CD14-positive monocyte (primary cell): ENCODE measurements around the gene SHISA3. TPM values are rescaled to one million over a fixed set of nuclear protein-coding genes. Genes with fewer than 3 reads are reported as not detected.

ENCODE experiments used
- DNase-seq, 3 donors: peaks; one replicate each; pipeline ENCODE4 v3.0.0-alpha.2; 2011 to 2022
- H2AFZ ChIP-seq: 2 replicates; pipeline ENCODE4 v1.6.0; 2012; ENCODE audit warnings: mild to moderate bottlenecking, low read depth, low read length, inconsistent platforms; ENCODE audit not compliant: insufficient read depth, poor library complexity, severe bottlenecking
- H3K27ac ChIP-seq, 2 donors: 1 replicate in 1 of 2; 2 replicates in 1 of 2; pipeline ENCODE4 v1.5.1; 2012 to 2013; ENCODE audit warnings: low read length in 2 of 2, control low read depth in 1 of 2, inconsistent platforms in 1 of 2, low read depth in 1 of 2, mild to moderate bottlenecking in 1 of 2
- H3K27me3 ChIP-seq, 2 donors: one replicate each; pipeline versions ENCODE4 v1.6.0 to v1.6.1; 2011 to 2013; ENCODE audit warnings: low read length in 2 of 2; ENCODE audit not compliant: control insufficient read depth in 2 of 2, insufficient read depth in 2 of 2
- H3K36me3 ChIP-seq, 2 donors: replicated peaks in 1 of 2; 1 replicate in 1 of 2; 2 replicates in 1 of 2; pipeline versions ENCODE4 v1.5.1 to v1.6.1; 2012 to 2013; ENCODE audit warnings: low read length in 2 of 2, control low read depth in 1 of 2, inconsistent platforms in 1 of 2, mild to moderate bottlenecking in 1 of 2; ENCODE audit not compliant: insufficient read depth in 2 of 2, control insufficient read depth in 1 of 2
- H3K4me1 ChIP-seq, 2 donors: 1 replicate in 1 of 2; 2 replicates in 1 of 2; pipeline versions ENCODE4 v1.5.1 to v1.6.1; 2012 to 2013; ENCODE audit warnings: low read length in 2 of 2, control low read depth in 1 of 2, inconsistent platforms in 1 of 2, mild to moderate bottlenecking in 1 of 2, moderate library complexity in 1 of 2; ENCODE audit not compliant: insufficient read depth in 2 of 2, control insufficient read depth in 1 of 2
- H3K4me2 ChIP-seq: replicated peaks from 2 replicates; pipeline ENCODE3; 2012; ENCODE audit warnings: low read length, moderate library complexity, mild to moderate bottlenecking; ENCODE audit not compliant: poor library complexity, severe bottlenecking; ENCODE audit errors: extremely low read depth
- H3K4me3 ChIP-seq, 3 experiments: fragments of 200-600 bp in 1 of 3; sonication (generic) in 1 of 3; replicated peaks in 1 of 3; 1 replicate in 2 of 3; 2 replicates in 1 of 3; pipeline ENCODE4 v1.5.1; 2011 to 2013; ENCODE audit warnings: low read length in 3 of 3, mild to moderate bottlenecking in 3 of 3, control low read depth in 2 of 3, low read depth in 2 of 3, inconsistent platforms in 1 of 3, moderate library complexity in 1 of 3
- H3K79me2 ChIP-seq: 2 replicates; pipeline ENCODE4 v1.6.0; 2012; ENCODE audit warnings: mild to moderate bottlenecking, control low read depth, inconsistent platforms, low read length, moderate library complexity; ENCODE audit not compliant: insufficient read depth
- H3K9ac ChIP-seq: 2 replicates; pipeline ENCODE4 v1.6.0; 2017; ENCODE audit warnings: low read length, mild to moderate bottlenecking; ENCODE audit not compliant: insufficient read depth, poor library complexity, severe bottlenecking
- H3K9me3 ChIP-seq, 2 donors: replicated peaks in 1 of 2; 1 replicate in 1 of 2; 2 replicates in 1 of 2; pipeline versions ENCODE4 v1.5.1 to v1.6.1; 2012 to 2013; ENCODE audit warnings: low read length in 2 of 2, control low read depth in 1 of 2; ENCODE audit not compliant: control insufficient read depth in 1 of 2, insufficient read depth in 1 of 2
- H4K20me1 ChIP-seq: 2 replicates; pipeline ENCODE4 v1.6.0; 2012; ENCODE audit warnings: mild to moderate bottlenecking, low read length, control low read depth, moderate library complexity; ENCODE audit not compliant: insufficient read depth
- H3K27ac Mint-ChIP-seq, 7 donors: one replicate each; pipeline ENCODE4 v1.8.0; 2020; ENCODE audit warnings: mild to moderate bottlenecking in 7 of 7, mixed read lengths in 7 of 7, moderate library complexity in 6 of 7, inconsistent platforms in 2 of 7
- H3K27me3 Mint-ChIP-seq, 3 donors: one replicate each; pipeline ENCODE4 v1.8.0; 2021 to 2022; ENCODE audit warnings: low read depth in 3 of 3, mild to moderate bottlenecking in 3 of 3, mixed read lengths in 3 of 3, moderate library complexity in 3 of 3, inconsistent platforms in 1 of 3
- H3K36me3 Mint-ChIP-seq, 2 donors: one replicate each; pipeline ENCODE4 v1.8.0; 2020; ENCODE audit warnings: mixed read lengths in 2 of 2, inconsistent platforms in 1 of 2, mild to moderate bottlenecking in 1 of 2
- H3K4me1 Mint-ChIP-seq: one replicate; pipeline ENCODE4 v1.8.0; 2020; ENCODE audit warnings: mild to moderate bottlenecking, mixed read lengths
- H3K4me3 Mint-ChIP-seq, 2 donors: one replicate each; pipeline ENCODE4 v1.8.0; 2020; ENCODE audit warnings: mild to moderate bottlenecking in 2 of 2, mixed read lengths in 2 of 2, moderate library complexity in 1 of 2
- H3K9me3 Mint-ChIP-seq, 7 donors: one replicate each; pipeline ENCODE4 v1.8.0; 2020 to 2022; ENCODE audit warnings: mixed read lengths in 7 of 7, mild to moderate bottlenecking in 6 of 7, moderate library complexity in 6 of 7, inconsistent platforms in 2 of 7
- WGBS: methylation state at CpG from one replicate; pipeline ENCODE4 v1.1.5; 2013; ENCODE audit warnings: missing lambda C conversion rate; ENCODE audit not compliant: insufficient coverage; 5-methylcytosine and 5-hydroxymethylcytosine counted together
- intact Hi-C, 2 donors: fragments of 100-400 bp; cut with micrococcal nuclease; formaldehyde crosslinking; loops; one replicate each; pipeline versions ENCODE4 v1.15.0 to v1.15.1; 2023
- polyA plus RNA-seq, 3 donors: library from polyadenylated mRNA; depleted of rRNA in 1 of 3; unstranded in 2 of 3; stranded (reverse) in 1 of 3; fragments of 300-500 nt in 2 of 3; fragments of >200 nt in 1 of 3; fragmentation: Illumina TruSeq in 2 of 3; gene quantifications; 1 replicate in 2 of 3; 2 replicates in 1 of 3; pipeline ENCODE4 v1.2.3, GENCODE V29; 2012 to 2021
- TF ChIP-seq, protein P1 (sequence below): fragments of 200-600 bp; IDR thresholded peaks from one replicate; pipeline ENCODE4 v1.8.0; 2022; ENCODE audit warnings: antibody characterized with exemption, mild to moderate bottlenecking

Gene SHISA3
- polyA plus RNA-seq, 3 donors, result not detected

- Histone ChIP-seq H3K9me3 (no peaks in the 10 kb centered on the region), H3K36me3 (no peaks in the 10 kb centered on the region), H3K4me1 (no peaks in the 10 kb centered on the region), H3K27me3 (no peaks in the 10 kb centered on the region), H3K27ac (no peak overlapping the region), H2AFZ (no peak overlapping the region), H3K4me3 (no peak overlapping the region), H4K20me1 (no peaks in the 10 kb centered on the region), H3K9ac (no peak overlapping the region), H3K4me2 (no peak overlapping the region), H3K79me2 (no peaks in the 10 kb centered on the region)
- H3K4me3 Mint-ChIP-seq, result no peak overlapping the region
- intact Hi-C loops, result no loop called here
- H3K27ac Mint-ChIP-seq, result no peak overlapping the region
- peaks cover 1 to 6% (median 4%) of the 10 kb centered on the region in 3 donors for H3K27me3 Mint-ChIP-seq
- TF ChIP-seq, protein P1, sequence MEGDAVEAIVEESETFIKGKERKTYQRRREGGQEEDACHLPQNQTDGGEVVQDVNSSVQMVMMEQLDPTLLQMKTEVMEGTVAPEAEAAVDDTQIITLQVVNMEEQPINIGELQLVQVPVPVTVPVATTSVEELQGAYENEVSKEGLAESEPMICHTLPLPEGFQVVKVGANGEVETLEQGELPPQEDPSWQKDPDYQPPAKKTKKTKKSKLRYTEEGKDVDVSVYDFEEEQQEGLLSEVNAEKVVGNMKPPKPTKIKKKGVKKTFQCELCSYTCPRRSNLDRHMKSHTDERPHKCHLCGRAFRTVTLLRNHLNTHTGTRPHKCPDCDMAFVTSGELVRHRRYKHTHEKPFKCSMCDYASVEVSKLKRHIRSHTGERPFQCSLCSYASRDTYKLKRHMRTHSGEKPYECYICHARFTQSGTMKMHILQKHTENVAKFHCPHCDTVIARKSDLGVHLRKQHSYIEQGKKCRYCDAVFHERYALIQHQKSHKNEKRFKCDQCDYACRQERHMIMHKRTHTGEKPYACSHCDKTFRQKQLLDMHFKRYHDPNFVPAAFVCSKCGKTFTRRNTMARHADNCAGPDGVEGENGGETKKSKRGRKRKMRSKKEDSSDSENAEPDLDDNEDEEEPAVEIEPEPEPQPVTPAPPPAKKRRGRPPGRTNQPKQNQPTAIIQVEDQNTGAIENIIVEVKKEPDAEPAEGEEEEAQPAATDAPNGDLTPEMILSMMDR, result no peak
- no peaks in the 10 kb centered on the region for H3K4me1 Mint-ChIP-seq
- WGBS, result no CpG with 5 or more reads among the region's 1 CpG
- peaks cover 0 to 4% (median 2%) of the 10 kb centered on the region in 7 donors for H3K9me3 Mint-ChIP-seq
- H3K36me3 Mint-ChIP-seq, result no peaks in the 10 kb centered on the region
- DNase-seq, result no peak
Measured at GRCh38 chr4:42366959-42367358, 30.3 kb upstream of the SHISA3 start.

DNA sequence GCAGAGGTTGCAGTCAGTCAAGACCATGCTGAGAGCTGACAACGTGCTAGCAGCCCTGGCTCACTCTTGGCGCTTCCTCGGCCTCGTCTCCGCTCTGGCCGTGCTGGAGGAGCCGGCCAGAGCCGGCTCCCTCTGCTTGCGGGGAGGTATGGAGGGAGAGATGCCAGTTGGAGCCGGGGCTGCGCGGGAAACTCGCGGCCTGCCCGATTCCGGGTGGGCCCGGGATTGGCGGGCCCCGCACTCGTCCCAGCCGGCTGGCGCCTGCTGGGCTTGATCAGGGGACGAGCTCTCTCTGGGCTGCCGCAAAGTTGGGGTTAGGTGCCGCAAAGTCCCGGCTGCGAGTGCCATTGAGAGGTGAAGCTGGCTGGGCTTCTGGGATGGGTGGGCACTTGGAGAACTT is 27.8 kb upstream of the SHISA3 start:
- no peak for DNase-seq
- H3K27me3 Mint-ChIP-seq, result peaks cover 1 to 6% (median 6%) of the 10 kb centered on the region in 3 donors
- Histone ChIP-seq H2AFZ (no peak overlapping the region), H3K4me2 (no peak overlapping the region), H3K4me3 (no peak overlapping the region), H3K9ac (no peak overlapping the region), H3K36me3 (no peaks in the 10 kb centered on the region), H3K79me2 (no peaks in the 10 kb centered on the region), H3K27me3 (no peaks in the 10 kb centered on the region), H3K9me3 (no peaks in the 10 kb centered on the region), H3K4me1 (no peaks in the 10 kb centered on the region), H3K27ac (no peak overlapping the region), H4K20me1 (no peaks in the 10 kb centered on the region)
- intact Hi-C loops, result no loop called here
- peaks cover 0 to 6% (median 3%) of the 10 kb centered on the region in 7 donors for H3K9me3 Mint-ChIP-seq
- no peak overlapping the region for H3K4me3 Mint-ChIP-seq
- no peaks in the 10 kb centered on the region for H3K36me3 Mint-ChIP-seq
- H3K27ac Mint-ChIP-seq, result no peak overlapping the region
- H3K4me1 Mint-ChIP-seq, result no peaks in the 10 kb centered on the region
- 97% methylated on average over 22 of the region's 27 CpGs for WGBS
- TF ChIP-seq, protein P1, result no peak
